Vagina (tissue), 2 donors: ENCODE data around the gene PDE4D.
A peak's percentile ranks its signal among the peaks of the same experiment; 100 is the strongest.

Experiments
- POLR2A ChIP-seq, 2 donors: fragments of 450-650 bp; IDR thresholded peaks; one replicate each; pipeline ENCODE4 v1.6.1; 2017; ENCODE audit warnings: antibody characterized with exemption in 2 of 2, mild to moderate bottlenecking in 2 of 2, moderate library complexity in 2 of 2
- POLR2AphosphoS5 ChIP-seq, 2 donors: sonication (generic); formaldehyde crosslinking; IDR thresholded peaks; one replicate each; pipeline ENCODE4 v1.9.0; 2017; ENCODE audit warnings: antibody characterized with exemption in 2 of 2, mild to moderate bottlenecking in 2 of 2, low read depth in 1 of 2; ENCODE audit not compliant: insufficient read depth in 1 of 2
- TF ChIP-seq, protein P1 (sequence below), 3 experiments: fragments of 450-650 bp in 2 of 3; fragments of 200-600 bp in 1 of 3; sonication (generic) in 1 of 3; IDR thresholded peaks; one replicate each; pipeline ENCODE4 v1.5.1; 2017 to 2019; ENCODE audit warnings: antibody characterized with exemption in 3 of 3, mild to moderate bottlenecking in 2 of 3, moderate library complexity in 2 of 3

DNA sequence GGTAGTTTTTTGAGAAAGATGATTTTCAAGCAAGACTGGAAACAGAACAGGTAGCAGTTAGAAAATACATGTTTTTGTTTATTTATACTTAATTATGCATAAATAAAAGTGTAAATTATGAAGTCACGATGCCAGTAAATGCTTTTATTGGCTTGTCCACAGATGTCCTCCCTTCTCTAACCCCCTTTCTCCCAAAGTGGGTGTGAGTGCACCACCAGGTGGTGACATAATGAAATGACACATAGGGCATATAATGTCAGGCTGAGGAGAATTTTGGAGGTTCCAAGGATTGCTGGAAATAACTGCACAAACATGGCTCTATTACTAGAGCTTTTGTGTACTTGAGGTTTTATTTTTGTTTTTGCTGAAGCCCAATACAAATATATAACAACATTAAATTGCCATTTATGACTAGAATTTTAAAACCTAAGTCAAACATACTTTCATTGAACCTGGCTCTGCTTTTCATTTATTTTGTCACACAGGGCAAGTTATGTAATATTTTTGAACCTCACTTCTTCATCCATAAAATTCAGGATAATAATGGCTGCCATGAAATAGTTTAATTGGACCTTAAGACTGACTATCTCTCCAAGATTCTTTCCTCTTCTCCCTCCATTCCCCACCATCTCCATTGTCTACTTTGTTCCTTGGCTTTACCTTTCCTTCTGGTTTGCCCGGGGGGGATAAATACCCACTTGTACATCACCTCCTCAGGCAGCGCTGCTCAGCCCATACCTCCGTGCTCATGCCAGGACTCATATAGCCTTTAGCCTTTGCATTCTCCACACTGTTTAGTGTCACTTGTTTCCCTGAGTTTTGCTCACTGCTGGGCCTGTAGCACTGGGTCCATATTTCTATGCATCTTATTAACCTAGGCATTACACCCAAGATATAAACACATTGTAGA is 168.8 kb downstream of the PDE4D start:
- TF ChIP-seq, protein P1, sequence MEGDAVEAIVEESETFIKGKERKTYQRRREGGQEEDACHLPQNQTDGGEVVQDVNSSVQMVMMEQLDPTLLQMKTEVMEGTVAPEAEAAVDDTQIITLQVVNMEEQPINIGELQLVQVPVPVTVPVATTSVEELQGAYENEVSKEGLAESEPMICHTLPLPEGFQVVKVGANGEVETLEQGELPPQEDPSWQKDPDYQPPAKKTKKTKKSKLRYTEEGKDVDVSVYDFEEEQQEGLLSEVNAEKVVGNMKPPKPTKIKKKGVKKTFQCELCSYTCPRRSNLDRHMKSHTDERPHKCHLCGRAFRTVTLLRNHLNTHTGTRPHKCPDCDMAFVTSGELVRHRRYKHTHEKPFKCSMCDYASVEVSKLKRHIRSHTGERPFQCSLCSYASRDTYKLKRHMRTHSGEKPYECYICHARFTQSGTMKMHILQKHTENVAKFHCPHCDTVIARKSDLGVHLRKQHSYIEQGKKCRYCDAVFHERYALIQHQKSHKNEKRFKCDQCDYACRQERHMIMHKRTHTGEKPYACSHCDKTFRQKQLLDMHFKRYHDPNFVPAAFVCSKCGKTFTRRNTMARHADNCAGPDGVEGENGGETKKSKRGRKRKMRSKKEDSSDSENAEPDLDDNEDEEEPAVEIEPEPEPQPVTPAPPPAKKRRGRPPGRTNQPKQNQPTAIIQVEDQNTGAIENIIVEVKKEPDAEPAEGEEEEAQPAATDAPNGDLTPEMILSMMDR (IDR thresholded peaks at IDR 0.05), result peak in 1 of 3 experiments; percentile 17
- TF ChIP-seq POLR2A (IDR thresholded peaks at IDR 0.05) (no peak), POLR2AphosphoS5 (IDR thresholded peaks at IDR 0.05; ENCODE audit: insufficient read depth in 1 of 2, low read depth in 1 of 2) (no peak)
